ENCODE results near the gene KLHL26. TPM values are rescaled to one million over a fixed set of nuclear protein-coding genes. Genes with fewer than 3 reads are reported as not detected.
A peak's percentile ranks its signal among the peaks of the same experiment; 100 is the strongest.

The KLHL26 gene
- total RNA-seq, 1 donor from 2014 or later, result 10.9 TPM

DNA sequence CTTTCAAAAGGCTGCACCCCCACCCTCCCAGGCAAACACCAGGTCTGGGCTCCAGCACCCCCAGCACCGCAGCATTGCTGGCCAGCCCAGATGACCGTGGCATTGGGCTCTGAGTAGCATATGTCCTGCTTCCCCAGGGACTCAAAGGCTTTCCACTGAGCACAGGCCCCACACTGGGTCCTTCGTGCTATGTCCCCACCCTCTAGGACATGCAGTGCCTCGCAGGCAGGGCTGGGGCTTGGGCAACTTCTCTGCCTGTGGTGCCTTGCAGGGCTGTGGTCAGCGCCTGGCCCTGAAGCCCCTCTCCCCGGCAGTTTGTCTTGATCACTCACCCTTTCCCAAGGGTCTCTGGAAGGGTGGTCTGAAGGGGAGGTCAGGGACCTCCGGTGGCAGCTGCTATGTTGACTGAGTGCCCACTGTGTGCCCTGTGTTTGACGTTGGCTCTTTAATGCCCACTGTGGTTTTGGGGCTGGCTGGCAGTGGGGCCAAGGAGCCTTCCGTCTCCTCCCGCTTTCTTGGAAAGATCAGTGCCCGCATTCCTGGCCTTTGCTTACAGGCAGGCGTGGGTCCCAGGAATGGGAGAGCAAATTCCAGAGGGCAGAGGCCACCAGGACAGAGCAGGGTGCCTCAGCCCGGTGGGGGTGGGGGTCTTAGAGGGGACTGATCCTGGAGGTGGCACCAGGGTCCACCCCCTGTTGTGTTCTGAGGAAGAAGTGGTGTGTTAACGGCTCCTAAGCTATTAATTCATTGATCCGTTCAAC, 26.3 kb downstream of the KLHL26 start:
- ChIA-PET CTCF (interaction anchor here (1.4 kb wide), 1 partner anchor 184 kb away, joined by 4 read pairs; no protein-coding TSS in a partner anchor), POLR2A (no interaction called here)
- Mint-ChIP-seq H3K36me3 (ENCODE audit: low read depth) (peaks cover 11% of the 10 kb centered on the region), H3K9me3 (no peaks in the 10 kb centered on the region), H3K4me1 (peaks cover 33% of the 10 kb centered on the region), H3K4me3 (no peak overlapping the region), H3K27ac (no peak overlapping the region), H3K27me3 (no peaks in the 10 kb centered on the region)
- intact Hi-C loops (cut with micrococcal nuclease), result no loop called here
- ATAC-seq (ENCODE audit: low read depth) (no peak), DNase-seq (no peak)
- TF ChIP-seq, protein P1, sequence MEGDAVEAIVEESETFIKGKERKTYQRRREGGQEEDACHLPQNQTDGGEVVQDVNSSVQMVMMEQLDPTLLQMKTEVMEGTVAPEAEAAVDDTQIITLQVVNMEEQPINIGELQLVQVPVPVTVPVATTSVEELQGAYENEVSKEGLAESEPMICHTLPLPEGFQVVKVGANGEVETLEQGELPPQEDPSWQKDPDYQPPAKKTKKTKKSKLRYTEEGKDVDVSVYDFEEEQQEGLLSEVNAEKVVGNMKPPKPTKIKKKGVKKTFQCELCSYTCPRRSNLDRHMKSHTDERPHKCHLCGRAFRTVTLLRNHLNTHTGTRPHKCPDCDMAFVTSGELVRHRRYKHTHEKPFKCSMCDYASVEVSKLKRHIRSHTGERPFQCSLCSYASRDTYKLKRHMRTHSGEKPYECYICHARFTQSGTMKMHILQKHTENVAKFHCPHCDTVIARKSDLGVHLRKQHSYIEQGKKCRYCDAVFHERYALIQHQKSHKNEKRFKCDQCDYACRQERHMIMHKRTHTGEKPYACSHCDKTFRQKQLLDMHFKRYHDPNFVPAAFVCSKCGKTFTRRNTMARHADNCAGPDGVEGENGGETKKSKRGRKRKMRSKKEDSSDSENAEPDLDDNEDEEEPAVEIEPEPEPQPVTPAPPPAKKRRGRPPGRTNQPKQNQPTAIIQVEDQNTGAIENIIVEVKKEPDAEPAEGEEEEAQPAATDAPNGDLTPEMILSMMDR (IDR thresholded peaks at IDR 0.05), result no peak

DNA sequence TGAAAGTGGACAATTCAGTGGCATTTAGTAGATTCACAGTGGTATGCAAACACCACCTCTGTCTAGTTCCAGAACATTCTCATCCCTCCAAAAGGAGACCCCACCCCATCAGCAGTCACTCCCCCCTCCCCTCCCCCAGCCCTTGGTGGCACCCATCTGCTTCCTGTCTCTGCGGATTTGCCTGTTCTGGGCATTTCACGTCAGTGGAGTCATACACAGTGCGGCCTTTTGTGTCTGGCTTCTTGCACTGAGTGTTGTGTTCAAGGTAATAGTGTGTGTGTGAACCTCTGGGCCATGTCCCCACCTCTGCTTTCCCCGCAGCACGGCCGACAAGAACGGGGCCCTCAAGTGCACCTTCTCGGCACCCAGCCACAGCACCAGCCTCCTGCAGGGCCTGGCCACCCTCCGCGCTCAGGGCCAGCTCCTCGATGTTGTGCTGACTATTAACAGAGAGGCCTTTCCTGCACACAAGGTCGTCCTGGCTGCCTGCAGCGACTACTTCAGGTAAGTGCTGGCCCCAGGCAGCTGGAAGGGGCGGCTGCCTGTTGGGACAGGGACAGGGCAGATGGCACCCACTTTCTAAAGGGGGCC, 27.2 kb downstream of the KLHL26 start:
- Mint-ChIP-seq H3K27ac (no peak overlapping the region), H3K27me3 (no peaks in the 10 kb centered on the region), H3K9me3 (no peaks in the 10 kb centered on the region), H3K4me1 (peaks cover 25% of the 10 kb centered on the region), H3K36me3 (ENCODE audit: low read depth) (peaks cover 18% of the 10 kb centered on the region), H3K4me3 (no peak overlapping the region)
- intact Hi-C loops (cut with micrococcal nuclease), result no loop called here
- CTCF ChIA-PET, result no interaction called here
- TF ChIP-seq, protein P1 (IDR thresholded peaks at IDR 0.05), result no peak
- no peak for DNase-seq
- ATAC-seq (ENCODE audit: low read depth), result no peak
- POLR2A ChIA-PET, result no interaction called here

DNA sequence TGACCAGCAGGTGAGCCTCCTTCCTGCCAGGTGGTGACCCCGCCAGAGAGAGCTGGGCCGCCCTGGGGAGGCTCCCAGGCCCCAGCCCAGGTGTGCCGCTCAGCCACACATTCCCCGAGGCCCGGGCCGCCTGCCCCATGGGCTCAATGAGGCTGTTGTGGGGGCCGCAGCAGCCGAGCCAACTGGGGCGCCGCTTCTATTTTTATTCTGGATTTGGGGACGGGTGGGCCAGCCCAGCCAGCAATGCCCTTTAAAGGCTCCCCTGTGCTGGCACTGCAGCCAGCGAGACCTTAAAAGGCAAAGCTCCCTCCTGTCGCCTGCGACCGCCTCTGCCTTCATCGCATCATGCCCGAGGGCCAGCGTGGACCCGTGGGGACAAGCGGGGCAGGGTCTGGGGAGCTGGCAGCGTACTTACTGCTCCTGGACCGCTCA, 29.0 kb downstream of the KLHL26 start:
- Mint-ChIP-seq H3K36me3 (ENCODE audit: low read depth) (peaks cover 28% of the 10 kb centered on the region), H3K9me3 (no peaks in the 10 kb centered on the region), H3K4me1 (peaks cover 18% of the 10 kb centered on the region), H3K27me3 (no peaks in the 10 kb centered on the region), H3K4me3 (no peak overlapping the region), H3K27ac (no peak overlapping the region)
- intact Hi-C loops (cut with micrococcal nuclease), result no loop called here
- ATAC-seq (ENCODE audit: low read depth) (no peak), DNase-seq (no peak)
- TF ChIP-seq, protein P1 (IDR thresholded peaks at IDR 0.05), result no peak
- POLR2A ChIA-PET, result no interaction called here
- CTCF ChIA-PET, result no interaction called here

DNA sequence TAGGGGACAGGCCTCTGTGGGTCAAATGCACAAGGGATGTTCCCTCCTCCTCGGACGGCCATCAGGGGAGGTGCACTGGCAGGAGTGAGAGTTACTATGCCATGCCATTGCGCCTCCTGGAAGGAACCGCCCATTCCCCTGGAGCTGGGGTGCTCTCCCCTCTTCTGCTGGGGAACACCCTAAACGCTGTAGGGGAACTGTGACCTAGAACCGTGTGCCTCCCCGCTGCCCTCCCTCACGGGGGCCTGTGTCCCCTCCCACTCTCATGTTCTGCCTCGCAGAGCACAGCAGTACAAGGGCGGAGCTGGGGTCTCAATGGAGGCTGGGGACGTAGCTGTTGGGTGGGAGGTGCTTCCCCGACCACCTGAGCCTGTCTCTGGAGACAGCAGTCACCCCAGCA, 29.5 kb downstream of the KLHL26 start:
- Mint-ChIP-seq H3K27me3 (no peaks in the 10 kb centered on the region), H3K9me3 (no peaks in the 10 kb centered on the region), H3K4me3 (no peak overlapping the region), H3K36me3 (ENCODE audit: low read depth) (peaks cover 28% of the 10 kb centered on the region), H3K27ac (no peak overlapping the region), H3K4me1 (peaks cover 18% of the 10 kb centered on the region)
- ATAC-seq (ENCODE audit: low read depth), result peak; percentile 40
- no peak for DNase-seq
- TF ChIP-seq, protein P1 (IDR thresholded peaks at IDR 0.05), result no peak
- ChIA-PET POLR2A (interaction anchor here (0.5 to 0.6 kb wide), 2 partner anchors 19 to 148 kb away, joined by 3 to 4 read pairs; no protein-coding TSS in a partner anchor), CTCF (no interaction called here)
- intact Hi-C loops (cut with micrococcal nuclease), result no loop called here

DNA sequence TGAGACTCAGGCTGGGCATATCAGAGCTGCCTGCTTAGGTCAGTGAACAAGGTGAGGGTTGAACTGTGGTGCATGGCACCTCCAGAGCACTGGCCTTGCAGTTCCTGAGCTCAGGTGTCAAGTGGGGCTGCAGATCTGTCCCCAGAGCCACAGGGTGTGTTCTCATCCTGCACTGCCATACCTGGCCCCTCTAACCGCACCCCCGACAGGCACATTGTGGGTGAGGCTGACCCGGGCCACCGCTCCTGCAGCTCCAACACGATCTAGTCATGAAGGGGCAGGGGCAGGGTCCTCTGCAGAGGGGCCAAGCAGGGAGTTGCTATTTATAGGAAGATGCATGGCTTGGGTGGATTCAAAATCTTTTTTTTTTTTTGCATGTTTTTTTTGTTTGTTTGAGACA, 30.0 kb downstream of the KLHL26 start:
- Mint-ChIP-seq H3K27ac (no peak overlapping the region), H3K27me3 (no peaks in the 10 kb centered on the region), H3K4me3 (no peak overlapping the region), H3K4me1 (peaks cover 18% of the 10 kb centered on the region), H3K9me3 (no peaks in the 10 kb centered on the region), H3K36me3 (ENCODE audit: low read depth) (peaks cover 33% of the 10 kb centered on the region)
- POLR2A ChIA-PET, result interaction anchor here (0.5 to 0.6 kb wide), 2 partner anchors 19 to 148 kb away, joined by 3 to 4 read pairs; no protein-coding TSS in a partner anchor
- intact Hi-C loops (cut with micrococcal nuclease), result no loop called here
- CTCF ChIA-PET, result no interaction called here
- TF ChIP-seq, protein P1 (IDR thresholded peaks at IDR 0.05), result no peak
- no peak for ATAC-seq (ENCODE audit: low read depth)
- DNase-seq, result no peak
